ENCODE results near the gene L1CAM.

The L1CAM gene

DNA sequence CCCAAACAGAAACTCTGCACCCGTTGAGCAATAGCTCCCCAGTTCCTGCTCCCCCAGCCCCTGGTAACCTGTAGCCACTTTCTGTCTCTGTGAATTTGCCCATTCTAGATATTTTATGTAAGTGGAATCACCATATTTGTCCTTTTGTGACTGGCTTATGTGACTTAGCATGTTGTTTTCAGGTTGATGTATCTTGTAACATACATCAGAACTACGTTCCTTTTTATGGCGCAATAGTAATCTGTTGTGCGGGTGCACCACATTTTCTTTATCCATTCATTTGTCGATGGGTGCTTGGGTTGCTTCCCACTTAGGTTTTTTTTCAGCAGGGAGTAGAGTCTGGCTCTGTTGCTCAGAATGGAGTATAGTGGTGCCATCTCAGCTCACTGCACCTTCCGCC is 49.1 kb downstream of the L1CAM start:
- Histone ChIP-seq H3K4me3 (ENCODE audit: low read depth, low read length) (no peak overlapping the region), H3K9me3 (ENCODE audit: control insufficient read depth, insufficient read depth, low read depth, low read length) (no peaks in the 10 kb centered on the region), H3K27ac (ENCODE audit: extremely low read depth, low read depth, low read length) (no peak overlapping the region), H3K4me1 (ENCODE audit: control insufficient read depth, insufficient read depth, low read length) (no peaks in the 10 kb centered on the region; the same call in 1 of the 2 replicates), H3K36me3 (ENCODE audit: control insufficient read depth in 2 of 2, insufficient read depth in 1 of 2, low read length in 2 of 2) (no peaks in the 10 kb centered on the region)
- POLR2A ChIA-PET = no interaction called here
- TF ChIP-seq ZNF510 (tag by site-specific recombination; IDR thresholded peaks at IDR 0.05; ENCODE audit: insufficient replicate concordance) = no peak
- TF ChIP-seq, protein P1, sequence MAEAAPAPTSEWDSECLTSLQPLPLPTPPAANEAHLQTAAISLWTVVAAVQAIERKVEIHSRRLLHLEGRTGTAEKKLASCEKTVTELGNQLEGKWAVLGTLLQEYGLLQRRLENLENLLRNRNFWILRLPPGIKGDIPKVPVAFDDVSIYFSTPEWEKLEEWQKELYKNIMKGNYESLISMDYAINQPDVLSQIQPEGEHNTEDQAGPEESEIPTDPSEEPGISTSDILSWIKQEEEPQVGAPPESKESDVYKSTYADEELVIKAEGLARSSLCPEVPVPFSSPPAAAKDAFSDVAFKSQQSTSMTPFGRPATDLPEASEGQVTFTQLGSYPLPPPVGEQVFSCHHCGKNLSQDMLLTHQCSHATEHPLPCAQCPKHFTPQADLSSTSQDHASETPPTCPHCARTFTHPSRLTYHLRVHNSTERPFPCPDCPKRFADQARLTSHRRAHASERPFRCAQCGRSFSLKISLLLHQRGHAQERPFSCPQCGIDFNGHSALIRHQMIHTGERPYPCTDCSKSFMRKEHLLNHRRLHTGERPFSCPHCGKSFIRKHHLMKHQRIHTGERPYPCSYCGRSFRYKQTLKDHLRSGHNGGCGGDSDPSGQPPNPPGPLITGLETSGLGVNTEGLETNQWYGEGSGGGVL (tag by site-specific recombination; IDR thresholded peaks at IDR 0.05) = no peak
- CTCF ChIA-PET = interaction anchor here (1.0 kb wide), 1 partner anchor 84 kb away, joined by 3 read pairs; no protein-coding TSS in a partner anchor

DNA sequence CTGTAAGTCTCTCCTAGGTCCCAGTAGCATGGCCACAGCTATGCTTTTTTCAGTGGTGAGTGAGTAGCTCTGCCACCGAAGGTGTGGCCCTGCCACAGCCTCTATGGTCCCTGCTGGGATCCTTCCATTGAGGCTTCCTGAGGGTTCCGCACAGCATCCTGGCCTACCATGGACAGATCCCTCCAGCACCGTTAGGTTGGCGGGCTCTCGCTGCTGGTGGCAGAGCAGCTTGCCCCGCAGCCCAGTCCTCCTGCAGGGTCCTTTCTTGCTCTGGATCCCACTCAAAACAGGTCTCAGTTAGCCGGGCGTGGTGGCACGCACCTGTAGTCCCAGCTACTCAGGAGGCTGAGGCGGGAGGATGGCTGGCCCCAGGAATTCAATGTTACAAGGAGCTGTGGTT is 53.2 kb downstream of the L1CAM start:
- ChIA-PET POLR2A (no interaction called here), CTCF (interaction anchor here (0.6 kb wide), 1 partner anchor 293 kb away, joined by 3 read pairs; no protein-coding TSS in a partner anchor)
- no peaks in the 10 kb centered on the region for H3K36me3 ChIP-seq (ENCODE audit: control insufficient read depth in 2 of 2, insufficient read depth in 1 of 2, low read length in 2 of 2)
- no peak overlapping the region for H3K27ac ChIP-seq (ENCODE audit: extremely low read depth, low read depth, low read length)
- no peaks in the 10 kb centered on the region for H3K9me3 ChIP-seq (ENCODE audit: control insufficient read depth, insufficient read depth, low read depth, low read length)
- H3K4me1 ChIP-seq (ENCODE audit: control insufficient read depth, insufficient read depth, low read length) = no peaks in the 10 kb centered on the region
- H3K4me3 ChIP-seq (ENCODE audit: low read depth, low read length) = no peak overlapping the region
- TF ChIP-seq, protein P2, sequence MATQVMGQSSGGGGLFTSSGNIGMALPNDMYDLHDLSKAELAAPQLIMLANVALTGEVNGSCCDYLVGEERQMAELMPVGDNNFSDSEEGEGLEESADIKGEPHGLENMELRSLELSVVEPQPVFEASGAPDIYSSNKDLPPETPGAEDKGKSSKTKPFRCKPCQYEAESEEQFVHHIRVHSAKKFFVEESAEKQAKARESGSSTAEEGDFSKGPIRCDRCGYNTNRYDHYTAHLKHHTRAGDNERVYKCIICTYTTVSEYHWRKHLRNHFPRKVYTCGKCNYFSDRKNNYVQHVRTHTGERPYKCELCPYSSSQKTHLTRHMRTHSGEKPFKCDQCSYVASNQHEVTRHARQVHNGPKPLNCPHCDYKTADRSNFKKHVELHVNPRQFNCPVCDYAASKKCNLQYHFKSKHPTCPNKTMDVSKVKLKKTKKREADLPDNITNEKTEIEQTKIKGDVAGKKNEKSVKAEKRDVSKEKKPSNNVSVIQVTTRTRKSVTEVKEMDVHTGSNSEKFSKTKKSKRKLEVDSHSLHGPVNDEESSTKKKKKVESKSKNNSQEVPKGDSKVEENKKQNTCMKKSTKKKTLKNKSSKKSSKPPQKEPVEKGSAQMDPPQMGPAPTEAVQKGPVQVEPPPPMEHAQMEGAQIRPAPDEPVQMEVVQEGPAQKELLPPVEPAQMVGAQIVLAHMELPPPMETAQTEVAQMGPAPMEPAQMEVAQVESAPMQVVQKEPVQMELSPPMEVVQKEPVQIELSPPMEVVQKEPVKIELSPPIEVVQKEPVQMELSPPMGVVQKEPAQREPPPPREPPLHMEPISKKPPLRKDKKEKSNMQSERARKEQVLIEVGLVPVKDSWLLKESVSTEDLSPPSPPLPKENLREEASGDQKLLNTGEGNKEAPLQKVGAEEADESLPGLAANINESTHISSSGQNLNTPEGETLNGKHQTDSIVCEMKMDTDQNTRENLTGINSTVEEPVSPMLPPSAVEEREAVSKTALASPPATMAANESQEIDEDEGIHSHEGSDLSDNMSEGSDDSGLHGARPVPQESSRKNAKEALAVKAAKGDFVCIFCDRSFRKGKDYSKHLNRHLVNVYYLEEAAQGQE (tag by site-specific recombination; IDR thresholded peaks at IDR 0.05) = peak; percentile 97
- no peak for TF ChIP-seq EGR2 (tag by site-specific recombination; IDR thresholded peaks at IDR 0.05; ENCODE audit: low read depth)
- no peak for TF ChIP-seq ZNF521 (tag by site-specific recombination; IDR thresholded peaks at IDR 0.05)

DNA sequence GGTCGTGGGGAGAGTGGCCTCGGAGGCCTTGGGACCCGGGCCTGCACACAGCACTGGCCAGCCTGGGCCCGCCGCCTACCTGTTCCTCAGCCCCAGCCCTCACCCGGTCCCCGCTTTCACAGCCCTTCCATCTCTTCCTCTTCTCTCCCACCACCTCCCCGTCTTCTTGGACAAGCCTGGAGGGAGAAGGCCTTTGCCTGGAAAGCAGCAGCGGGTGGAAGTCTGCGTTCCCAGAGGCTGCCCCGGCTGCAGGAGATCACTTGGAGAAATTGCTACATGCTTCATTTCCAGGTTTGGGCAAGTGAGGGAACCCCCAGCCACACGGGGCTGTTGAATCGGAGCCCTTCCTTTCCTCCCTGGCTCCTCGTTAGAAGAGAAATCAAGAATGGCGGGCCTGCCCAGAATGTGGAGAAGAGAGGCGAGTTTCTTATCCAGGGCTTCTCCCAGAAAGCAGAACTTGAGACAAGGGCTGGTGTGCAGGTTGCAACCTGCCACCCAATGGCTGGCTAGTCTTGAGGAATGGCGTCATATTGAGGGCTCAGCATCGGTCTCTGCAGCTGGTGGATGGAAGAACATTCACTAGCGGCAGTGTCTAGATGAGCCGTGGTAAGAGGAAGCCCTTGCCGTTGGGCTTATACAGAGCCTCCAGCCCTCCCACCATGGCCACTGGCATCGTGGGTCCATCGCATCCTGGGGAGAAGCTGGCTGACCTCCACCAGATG is 54.4 kb downstream of the L1CAM start:
- ChIA-PET POLR2A (no interaction called here), CTCF (no interaction called here)
- no peak for TF ChIP-seq ZNF175 (tag by site-specific recombination; IDR thresholded peaks at IDR 0.05)
- TF ChIP-seq ZNF341 (tag by site-specific recombination; IDR thresholded peaks at IDR 0.05; ENCODE audit: low read depth) = peak; percentile 13; the same call in 1 of the 2 replicates
- H3K4me1 ChIP-seq (ENCODE audit: control insufficient read depth, insufficient read depth, low read length) = no peaks in the 10 kb centered on the region
- no peak overlapping the region for H3K27ac ChIP-seq (ENCODE audit: extremely low read depth, low read depth, low read length)
- H3K4me3 ChIP-seq (ENCODE audit: low read depth, low read length) = no peak overlapping the region
- no peaks in the 10 kb centered on the region for H3K9me3 ChIP-seq (ENCODE audit: control insufficient read depth, insufficient read depth, low read depth, low read length)
- no peaks in the 10 kb centered on the region for H3K36me3 ChIP-seq (ENCODE audit: control insufficient read depth in 2 of 2, insufficient read depth in 1 of 2, low read length in 2 of 2)

DNA sequence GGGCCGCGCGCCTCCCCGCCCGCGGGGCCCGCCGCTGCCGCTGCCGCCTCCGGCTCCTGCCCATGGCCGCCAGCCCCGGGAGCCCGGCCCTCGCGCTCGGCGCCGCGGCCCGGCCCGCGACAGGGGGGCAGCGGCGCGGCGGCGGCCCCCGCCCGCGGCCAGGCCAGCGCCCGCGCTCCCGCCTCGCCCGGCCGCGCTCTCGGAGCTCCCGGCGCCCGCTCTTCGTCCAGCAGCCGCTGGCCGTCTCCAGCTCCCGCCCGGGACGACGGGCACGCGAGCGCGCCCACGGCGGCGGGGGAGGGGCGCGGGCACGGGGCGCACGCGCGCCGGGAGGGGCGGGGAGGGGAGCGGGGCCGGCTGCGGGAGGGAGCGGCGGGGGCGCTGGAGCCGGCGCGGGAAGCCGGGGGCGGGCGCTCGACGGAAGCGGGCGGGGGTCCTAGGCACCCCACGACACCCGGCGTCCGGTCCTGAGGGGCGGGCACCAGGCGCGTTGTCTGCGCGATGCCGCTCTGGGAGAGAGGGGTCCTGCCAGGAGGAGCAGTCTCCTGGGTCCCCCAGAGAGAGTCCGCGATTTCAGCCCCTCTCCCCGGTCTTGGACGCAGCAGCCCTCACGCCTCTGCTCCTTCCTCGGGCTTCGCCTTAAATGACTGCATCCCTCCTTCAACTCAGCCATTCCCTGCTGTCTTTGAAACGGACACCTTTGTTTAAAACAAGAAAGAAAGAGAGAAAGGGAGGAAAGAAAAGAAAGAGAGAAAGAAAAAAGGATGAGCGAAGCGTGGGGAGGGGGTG is 55.1 kb downstream of the L1CAM start:
- H3K4me3 ChIP-seq (ENCODE audit: low read depth, low read length) = no peak overlapping the region; the same call in 1 of the 2 replicates
- H3K4me1 ChIP-seq (ENCODE audit: control insufficient read depth, insufficient read depth, low read length) = no peaks in the 10 kb centered on the region
- POLR2A ChIA-PET = no interaction called here
- TF ChIP-seq GLIS1 (tag by site-specific recombination; IDR thresholded peaks at IDR 0.05) (no peak), ZFHX2 (tag by site-specific recombination; conservative IDR thresholded peaks at IDR 0.05) (0 out of 2 replicates have a peak, but pooled peaks have one; percentile 17), ZNF366 (tag by site-specific recombination; conservative IDR thresholded peaks at IDR 0.05) (peak; percentile 43; the same call in 1 of the 2 replicates)
- no peaks in the 10 kb centered on the region for H3K9me3 ChIP-seq (ENCODE audit: control insufficient read depth, insufficient read depth, low read depth, low read length)
- H3K27ac ChIP-seq (ENCODE audit: extremely low read depth, low read depth, low read length) = no peak overlapping the region
- no peaks in the 10 kb centered on the region for H3K36me3 ChIP-seq (ENCODE audit: control insufficient read depth in 2 of 2, insufficient read depth in 1 of 2, low read length in 2 of 2)
- CTCF ChIA-PET = no interaction called here

Data from HEK293 (cell line).